GM12878 (cell line): ENCODE data around the gene REXO2. TPM values are rescaled to one million over a fixed set of nuclear protein-coding genes. Genes with fewer than 3 reads are reported as not detected.

ENCODE experiments used
- ATAC-seq: fragments of 200-7000 bp; cut with Tn5 transposase; 3 replicates; pipeline ENCODE4 v1.9.1; 2020; ENCODE audit warnings: mild to moderate bottlenecking, moderate library complexity
- BruUV-seq: library from RNA; stranded (reverse); fragments of 400-500 nt; replicated peaks from 2 replicates; lab custom pipeline; 2021; lab: Mats Ljungman, UMichigan
- CTCF ChIA-PET: fragments of 300-600 bp; sonication (Branson Sonifier 250); formaldehyde crosslinking; extraction: SDS; loops from one replicate; lab custom pipeline; 2021; ENCODE audit warnings: inconsistent platforms; lab: Yijun Ruan, JAX
- POLR2A ChIA-PET: fragments of 350-600 bp; formaldehyde crosslinking; extraction: SDS; loops from one replicate; lab custom pipeline; 2021; ENCODE audit warnings: inconsistent platforms; lab: Charles Lee
- RAD21 ChIA-PET: fragments of 300-600 bp; sonication (Branson Sonifier 250); formaldehyde crosslinking; loops from one replicate; lab custom pipeline; 2023; ENCODE audit warnings: antibody characterized with exemption; ENCODE audit not compliant: unreplicated experiment; lab: Charles Lee
- SMC1A ChIA-PET: fragments of 300-600 bp; sonication (Branson Sonifier 250); formaldehyde crosslinking; loops from one replicate; lab custom pipeline; 2023; ENCODE audit not compliant: unreplicated experiment, uncharacterized antibody; lab: Charles Lee
- DNase-seq: peaks from one replicate; pipeline ENCODE4 v3.0.0-alpha.2; 2011; ENCODE audit warnings: low read depth, low spot score
- FAIRE-seq: peaks from 3 replicates; lab custom pipeline; 2011; peaks lifted over from hg19 to GRCh38; lab: Jason Lieb, UNC
- H2AFZ ChIP-seq: 2 replicates; pipeline ENCODE4 v1.6.0; 2011; ENCODE audit warnings: low read depth, low read length, control low read depth; ENCODE audit not compliant: control insufficient read depth
- H3K27ac ChIP-seq: 2 replicates; pipeline ENCODE4 v1.5.1; 2011; ENCODE audit warnings: control low read depth; ENCODE audit not compliant: control insufficient read depth, insufficient read depth
- H3K27me3 ChIP-seq, 2 experiments: replicated peaks in 1 of 2; 2 replicates each; pipeline versions ENCODE4 v1.6.0 to v1.6.1; 2011; ENCODE audit warnings: low read length in 1 of 2; ENCODE audit not compliant: control insufficient read depth in 2 of 2, insufficient read depth in 2 of 2
- H3K36me3 ChIP-seq, 2 experiments: 2 replicates each; pipeline ENCODE4 v1.5.1; 2011; ENCODE audit warnings: low read length in 1 of 2; ENCODE audit not compliant: control insufficient read depth in 2 of 2, insufficient read depth in 2 of 2
- H3K4me1 ChIP-seq: 2 replicates; pipeline ENCODE4 v1.6.1; 2011; ENCODE audit warnings: mild to moderate bottlenecking, low read length, moderate library complexity, mixed read lengths; ENCODE audit not compliant: control insufficient read depth, insufficient read depth
- H3K4me2 ChIP-seq: 2 replicates; pipeline ENCODE4 v1.6.0; 2011; ENCODE audit warnings: control low read depth; ENCODE audit not compliant: control insufficient read depth, insufficient read depth
- H3K4me3 ChIP-seq: fragments of 200-600 bp; sonication (generic); 2 replicates; pipeline ENCODE4 v1.5.1; 2016
- H3K79me2 ChIP-seq: 2 replicates; pipeline ENCODE4 v1.6.0; 2011; ENCODE audit warnings: low read length; ENCODE audit not compliant: control insufficient read depth, insufficient read depth
- H3K9ac ChIP-seq: 2 replicates; pipeline ENCODE4 v1.8.0; 2011; ENCODE audit warnings: low read length, control low read depth, mixed read lengths; ENCODE audit not compliant: control insufficient read depth, insufficient read depth
- H3K9me3 ChIP-seq: replicated peaks from 3 replicates; pipeline ENCODE4 v1.5.1; 2011; ENCODE audit warnings: mild to moderate bottlenecking, low read length; ENCODE audit not compliant: control insufficient read depth, insufficient read depth
- H4K20me1 ChIP-seq: 2 replicates; pipeline ENCODE4 v1.6.0; 2011; ENCODE audit not compliant: control insufficient read depth, insufficient read depth
- CEBPB ChIP-seq, 2 experiments: fragments of 150-350 bp in 1 of 2; IDR thresholded peaks; 2 replicates each; pipeline ENCODE4 v1.6.1; 2012 to 2014; ENCODE audit warnings: low read depth in 2 of 2, low read length in 2 of 2, borderline replicate concordance in 1 of 2, inconsistent platforms in 1 of 2
- CEBPZ ChIP-seq: fragments of 150-350 bp; IDR thresholded peaks from 2 replicates; pipeline ENCODE4 v1.6.1; 2016; ENCODE audit warnings: low read depth, low read length
- GABPA ChIP-seq: IDR thresholded peaks from 2 replicates; pipeline ENCODE4 v1.6.1; 2014; ENCODE audit warnings: antibody characterized with exemption, low read depth, mild to moderate bottlenecking, inconsistent platforms
- MEF2A ChIP-seq: IDR thresholded peaks from 2 replicates; pipeline ENCODE4 v1.6.1; 2011; ENCODE audit warnings: low read depth, mild to moderate bottlenecking, low read length, moderate library complexity; ENCODE audit not compliant: insufficient read depth
- NRF1 ChIP-seq: conservative IDR thresholded peaks from 2 replicates; pipeline ENCODE4 v1.6.1; 2011; ENCODE audit warnings: mild to moderate bottlenecking, low read depth, low read length, improper control_type of control experiment
- PML ChIP-seq: IDR thresholded peaks from 2 replicates; pipeline ENCODE4 v1.6.1; 2012; ENCODE audit warnings: low read length, inconsistent platforms
- RB1 ChIP-seq: fragments of 450-650 bp; formaldehyde crosslinking; IDR thresholded peaks from 2 replicates; pipeline ENCODE4 v1.6.1; 2017; ENCODE audit warnings: mild to moderate bottlenecking, borderline replicate concordance
- RELA ChIP-seq: fragments of 450-650 bp; IDR thresholded peaks from 2 replicates; pipeline ENCODE4 v1.8.0; 2014; ENCODE audit warnings: borderline replicate concordance; ENCODE audit not compliant: partially characterized antibody
- RELB ChIP-seq: fragments of 450-650 bp; IDR thresholded peaks from 2 replicates; pipeline ENCODE4 v1.6.1; 2017; ENCODE audit warnings: low read depth, mild to moderate bottlenecking, moderate library complexity
- SKIL ChIP-seq: fragments of 450-650 bp; IDR thresholded peaks from 2 replicates; pipeline ENCODE4 v1.6.1; 2017; ENCODE audit warnings: mild to moderate bottlenecking, low read depth, inconsistent platforms; ENCODE audit not compliant: poor library complexity, severe bottlenecking
- TBL1XR1 ChIP-seq: IDR thresholded peaks from 2 replicates; pipeline ENCODE4 v1.6.1; 2012; ENCODE audit warnings: low read depth, low read length, improper control_type of control experiment
- TCF7 ChIP-seq: IDR thresholded peaks from 2 replicates; pipeline ENCODE4 v1.6.1; 2014; ENCODE audit warnings: antibody characterized with exemption, borderline replicate concordance
- ZNF207 ChIP-seq: fragments of 450-650 bp; IDR thresholded peaks from 2 replicates; pipeline ENCODE4 v1.6.1; 2014; ENCODE audit warnings: antibody characterized with exemption, mild to moderate bottlenecking, borderline replicate concordance
- ZNF24 ChIP-seq: fragments of 450-650 bp; IDR thresholded peaks from 2 replicates; pipeline ENCODE4 v1.6.1; 2017; ENCODE audit warnings: antibody characterized with exemption, mild to moderate bottlenecking
- ZNF622 ChIP-seq: fragments of 450-650 bp; IDR thresholded peaks from 2 replicates; pipeline ENCODE4 v1.6.1; 2017; ENCODE audit warnings: mild to moderate bottlenecking, inconsistent platforms
- WGBS: methylation state at CpG from one replicate; pipeline ENCODE4 v1.1.6; 2016; ENCODE audit warnings: low lambda C conversion rate; ENCODE audit not compliant: insufficient replicate concordance, insufficient coverage; ENCODE audit errors: missing lambda C conversion rate; 5-methylcytosine and 5-hydroxymethylcytosine counted together
- in situ Hi-C: fragments of 300-500 bp; cut with MboI; formaldehyde crosslinking; loops from 9 replicates; pipeline ENCODE4 v1.14.3; 2018; ENCODE audit warnings: mixed read lengths
- intact Hi-C: fragments of 100-400 bp; cut with micrococcal nuclease; formaldehyde crosslinking; loops from one replicate; pipeline ENCODE4 v1.14.2; 2022; ENCODE audit not compliant: unreplicated experiment
- polyA plus RNA-seq, 11 experiments: library from polyadenylated mRNA; depleted of rRNA in 4 of 11; unstranded in 6 of 11; stranded (reverse) in 5 of 11; fragments of >200 nt; fragmentation: Nextera tagmentation in 4 of 11; fragmentation: Illumina TruSeq in 1 of 11; extraction: Ambion mirVana in 4 of 11; extraction: Trizol in 1 of 11; gene quantifications; 1 replicate in 1 of 11; 2 replicates in 10 of 11; pipeline versions ENCODE4 v1.2.1 to v1.2.3, GENCODE V29; 2011 to 2016; ENCODE audit warnings: inconsistent platforms in 2 of 11, missing spikeins in 2 of 11, low read depth in 1 of 11
- total RNA-seq, 4 experiments: library from RNA; depleted of rRNA in 3 of 4; stranded (reverse); fragments of >200 nt in 3 of 4; fragmentation: Illumina TruSeq in 1 of 4; extraction: Trizol in 1 of 4; gene quantifications; 2 replicates each; pipeline versions ENCODE4 v1.2.1 to v1.2.3, GENCODE V29; 2013 to 2021

REXO2 gene
- total and polyA plus RNA-seq, 10 of the 15 experiments (the other 5 are each of a cell fraction or from before 2014, with no cell fraction given) = 3.3 to 12.5 (median 5.3) TPM

- Histone ChIP-seq H2AFZ (no peak overlapping the region), H3K79me2 (no peaks in the 10 kb centered on the region), H4K20me1 (no peaks in the 10 kb centered on the region; the same call in 1 of the 2 replicates), H3K9ac (no peak overlapping the region), H3K4me2 (no peak overlapping the region), H3K27me3 (no peaks in the 10 kb centered on the region), H3K9me3 (no peaks in the 10 kb centered on the region), H3K4me3 (no peak overlapping the region), H3K27ac (no peak overlapping the region), H3K4me1 (no peaks in the 10 kb centered on the region; the same call in 1 of the 2 replicates), H3K36me3 (peaks cover 0 to 5% of the 10 kb centered on the region in 2 experiments; a peak in 2 of 4 replicates)
- BruUV-seq = no TSS peak
- ChIA-PET SMC1A (no interaction called here), RAD21 (interaction anchor here (0.7 kb wide), 1 partner anchor 13 kb away, joined by 3 read pairs; the partner anchor contains the start of genes C11orf71 and RBM7), POLR2A (no interaction called here), CTCF (no interaction called here)
- 100% methylated on average over 4 of the region's 4 CpGs for WGBS
- FAIRE-seq (no peak), ATAC-seq (no peak), DNase-seq (no peak)
- in situ Hi-C loops = no loop called here
- TF ChIP-seq MEF2A = no peak
- TF ChIP-seq ZNF24 = no peak
- no peak for TF ChIP-seq NRF1
- TF ChIP-seq SKIL = no peak
- TF ChIP-seq ZNF207 = no peak
- TF ChIP-seq PML = no peak
- TF ChIP-seq CEBPB (IDR thresholded peaks at IDR 0.05; ENCODE audit: borderline replicate concordance in 1 of 2, low read depth in 2 of 2, low read length in 2 of 2) = no peak
- TF ChIP-seq RELA = no peak
- no peak for TF ChIP-seq TCF7
- no peak for TF ChIP-seq RB1
- no peak for TF ChIP-seq CEBPZ
- no peak for TF ChIP-seq ZNF622
- TF ChIP-seq TBL1XR1 = no peak
- no peak for TF ChIP-seq GABPA
- TF ChIP-seq RELB = no peak
- intact Hi-C loops = no loop called here
Measured at GRCh38 chr11:114412946-114413345, 26.3 kb upstream of the REXO2 start.
